Stimulated activated CD8-positive, alpha-beta memory T cell treated with anti-CD3 and anti-CD28 coated beads, Interleukin-2, amount 100 ng/mL, for 48 hours (primary cell): Measurements from ENCODE around the gene LYRM4.

Experiments
- DNase-seq, 2 donors: peaks; one replicate each; pipeline ENCODE4 v3.0.0-alpha.2; 2020; ENCODE audit warnings: low read depth in 2 of 2

The LYRM4 gene

DNA sequence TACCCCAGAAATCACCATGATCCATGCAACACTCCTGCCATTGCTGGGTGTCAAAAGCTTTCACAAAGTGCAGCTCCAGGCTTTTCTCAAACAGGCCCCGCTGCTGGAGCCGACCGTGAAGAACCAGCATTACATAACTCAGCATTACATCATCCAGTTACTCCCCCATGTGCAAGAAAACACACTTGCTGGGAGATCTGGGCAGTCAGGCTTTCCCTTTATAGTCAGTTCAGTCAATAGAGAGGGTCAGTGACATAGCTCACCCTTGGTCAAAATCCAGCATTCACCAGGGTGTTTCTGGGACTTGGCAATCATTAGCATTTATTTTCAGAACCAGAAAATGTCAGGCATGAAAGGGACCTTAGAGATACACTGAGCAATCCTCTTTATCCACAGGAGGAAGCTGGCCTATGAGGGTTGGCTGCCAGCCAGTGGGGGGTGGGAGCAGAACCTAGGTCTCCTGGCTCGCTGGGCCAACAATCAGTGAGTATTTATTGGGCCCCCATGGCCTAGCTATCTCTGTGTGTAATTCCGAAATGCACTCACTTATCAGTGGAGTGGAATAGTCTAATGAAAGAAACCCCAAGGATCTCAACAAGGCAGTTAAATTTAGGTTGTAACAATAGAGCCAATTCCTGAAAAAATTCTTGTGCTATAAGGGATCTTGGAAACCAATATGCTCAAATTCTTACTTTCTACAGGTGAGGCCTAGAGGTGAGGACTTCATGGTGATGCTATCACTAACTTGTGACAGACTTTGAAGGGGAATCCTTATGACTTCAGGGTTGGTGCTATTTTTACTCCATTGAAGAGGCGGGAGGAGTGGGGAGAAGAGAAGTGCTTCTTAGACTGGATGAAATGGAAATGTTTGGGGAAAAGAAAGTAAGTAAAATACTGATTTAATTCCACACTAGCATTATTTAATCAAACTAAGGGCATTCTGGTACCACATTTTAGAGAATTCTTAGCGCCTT, 54.6 kb downstream of the LYRM4 start:
- no peak for DNase-seq

DNA sequence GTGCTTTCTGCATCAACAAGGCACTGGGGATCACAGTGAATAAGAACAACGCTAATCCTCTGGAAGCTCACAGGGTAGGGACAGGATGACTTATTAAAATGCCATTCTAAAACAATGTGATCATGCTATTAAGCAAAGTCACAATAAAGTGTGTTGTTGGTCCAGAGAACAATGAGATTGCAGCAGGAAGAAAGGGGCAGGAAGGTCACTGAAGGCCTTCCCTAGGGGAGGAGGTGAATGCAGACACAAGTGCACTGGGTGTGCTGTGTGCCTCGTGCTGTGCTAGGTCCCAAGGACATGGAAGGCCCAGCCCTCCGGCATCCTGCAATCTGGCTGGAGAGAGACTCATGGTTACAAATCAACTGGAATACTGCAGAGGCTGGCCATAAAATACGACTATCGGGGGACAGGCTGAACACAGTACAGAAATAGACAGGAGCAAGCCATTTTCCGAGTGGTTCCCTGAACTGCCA, 55.7 kb downstream of the LYRM4 start:
- no peak for DNase-seq

DNA sequence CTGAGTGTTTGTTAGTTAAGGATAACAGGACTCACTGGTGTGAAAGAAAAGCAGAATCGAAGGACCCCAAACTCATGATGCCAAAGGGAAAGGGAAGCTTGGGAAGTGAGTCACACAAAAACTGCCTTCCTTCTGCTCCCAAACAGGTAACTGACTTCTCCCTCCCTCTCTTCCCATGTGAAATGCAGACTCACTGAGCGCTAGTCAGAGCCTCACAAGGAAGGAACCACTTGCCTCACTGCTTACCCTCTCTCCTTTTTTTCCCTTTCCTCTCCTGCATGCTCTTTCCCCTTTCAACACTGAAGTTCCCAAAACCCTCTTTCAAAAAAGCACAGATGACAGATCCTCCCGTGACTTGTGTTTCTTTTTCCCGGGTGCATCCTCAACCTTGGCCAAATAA, 56.4 kb downstream of the LYRM4 start:
- no peak for DNase-seq

DNA sequence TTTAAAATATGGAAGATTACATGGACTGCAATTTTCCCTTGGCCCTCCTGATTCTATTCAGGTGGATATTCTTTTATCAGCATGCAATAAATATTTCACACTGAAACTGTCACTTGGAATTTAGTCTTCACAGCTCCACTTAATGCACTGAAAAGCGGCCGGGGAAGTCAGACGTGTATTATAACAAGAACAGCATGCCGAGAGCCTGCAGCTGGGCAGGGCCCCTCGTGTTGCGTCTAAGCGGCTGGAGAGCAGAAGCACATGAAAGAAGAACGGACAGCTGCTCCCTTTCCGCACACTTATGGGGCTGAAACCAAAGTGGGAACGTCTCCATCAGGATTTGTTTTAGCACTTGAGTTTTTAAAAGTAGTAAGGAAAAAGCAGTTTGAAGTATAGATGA, 57.2 kb downstream of the LYRM4 start:
- no peak for DNase-seq

DNA sequence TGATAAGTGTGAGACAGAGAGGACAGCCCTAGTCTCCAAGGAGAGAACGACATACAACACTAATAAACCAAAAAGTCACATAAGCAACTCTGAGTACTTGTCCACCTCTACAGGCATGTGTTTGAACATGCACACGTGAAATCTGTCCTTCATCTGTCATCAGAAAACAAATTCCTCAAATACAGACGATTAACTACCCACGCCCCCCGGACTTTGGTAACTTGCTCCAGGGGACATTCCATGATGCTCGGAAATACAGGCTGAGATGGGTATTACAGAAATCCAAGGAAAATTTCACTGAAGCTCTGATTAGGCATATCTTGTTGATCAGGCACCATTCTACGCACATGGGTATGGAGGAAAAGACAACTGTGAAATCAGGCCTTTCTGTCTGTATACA, 57.8 kb downstream of the LYRM4 start:
- no peak for DNase-seq

DNA sequence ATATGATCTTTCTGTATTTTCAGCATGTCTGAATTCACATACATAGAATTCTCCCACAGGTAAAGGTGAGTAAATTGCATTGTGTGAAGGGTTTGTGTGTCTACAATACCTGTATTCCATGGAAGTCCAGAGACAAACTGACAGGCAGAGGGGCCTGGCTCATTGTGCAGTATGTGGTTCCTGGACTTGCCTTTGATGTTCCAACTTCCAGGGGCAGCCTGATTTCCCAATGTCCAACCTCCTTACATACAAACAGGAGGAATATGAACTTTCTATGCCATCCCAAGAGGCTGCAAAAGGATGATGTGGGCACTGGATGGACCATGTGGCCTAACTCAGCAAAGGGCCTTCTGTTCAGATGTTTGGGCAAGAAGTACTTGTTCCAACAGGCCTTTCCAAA, 58.5 kb downstream of the LYRM4 start:
- DNase-seq: no peak

DNA sequence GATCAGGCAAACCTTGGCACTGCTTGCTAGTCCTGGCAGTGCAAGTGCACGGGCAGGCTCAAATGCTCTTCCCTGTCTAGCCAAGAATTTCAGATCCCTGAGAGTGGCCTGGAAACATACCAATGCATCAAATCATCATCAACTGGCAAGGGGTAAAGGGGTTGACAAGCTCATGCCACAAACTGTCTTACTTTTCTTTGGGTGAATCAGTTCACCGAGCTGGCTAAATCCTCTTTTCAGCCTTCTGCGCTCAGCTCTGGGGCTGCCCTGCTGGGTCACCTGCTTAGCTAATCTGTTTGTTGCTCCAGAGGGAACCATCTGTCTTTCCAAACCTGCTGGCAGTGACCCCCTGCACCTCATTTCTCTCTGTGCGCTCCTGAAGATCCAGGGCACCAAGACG, 59.5 kb downstream of the LYRM4 start:
- DNase-seq: no peak

DNA sequence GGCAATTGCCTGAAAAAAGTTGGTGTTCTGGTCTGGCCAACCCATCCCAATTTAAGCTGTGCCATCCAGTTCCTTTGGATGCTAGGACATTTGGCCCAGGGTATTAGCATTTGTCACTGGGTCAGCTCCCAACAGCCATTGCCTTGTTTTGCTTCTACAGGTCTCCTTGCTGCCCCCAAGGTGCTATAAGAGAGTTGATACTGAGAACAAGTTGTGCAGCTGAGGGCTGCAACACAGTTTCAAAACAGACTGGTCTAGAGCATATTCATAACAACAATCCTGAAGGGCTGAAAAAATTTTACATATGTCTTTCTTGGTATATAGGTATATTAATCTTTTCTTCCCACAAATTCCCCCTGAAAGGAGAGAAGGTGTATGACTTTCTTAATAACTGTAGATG, 61.0 kb downstream of the LYRM4 start:
- no peak for DNase-seq

DNA sequence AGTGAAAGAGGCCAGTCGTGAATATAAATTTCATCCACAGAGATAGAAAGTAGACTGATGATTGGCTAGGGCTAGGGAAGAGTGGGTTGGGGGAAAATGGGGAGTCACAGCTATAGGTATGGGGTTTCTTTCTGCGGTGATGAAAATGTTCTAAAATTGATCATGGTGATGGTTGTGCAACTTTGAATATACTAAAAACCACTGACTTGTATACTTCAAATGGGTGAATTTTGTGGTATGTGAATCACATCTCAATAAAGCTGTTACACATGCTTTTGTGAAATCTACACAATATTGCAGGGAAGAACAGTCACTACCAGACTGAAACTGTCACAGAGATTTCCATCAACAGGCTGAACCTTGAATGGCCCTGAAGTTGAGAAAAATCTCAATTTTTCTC, 61.5 kb downstream of the LYRM4 start:
- DNase-seq: no peak

DNA sequence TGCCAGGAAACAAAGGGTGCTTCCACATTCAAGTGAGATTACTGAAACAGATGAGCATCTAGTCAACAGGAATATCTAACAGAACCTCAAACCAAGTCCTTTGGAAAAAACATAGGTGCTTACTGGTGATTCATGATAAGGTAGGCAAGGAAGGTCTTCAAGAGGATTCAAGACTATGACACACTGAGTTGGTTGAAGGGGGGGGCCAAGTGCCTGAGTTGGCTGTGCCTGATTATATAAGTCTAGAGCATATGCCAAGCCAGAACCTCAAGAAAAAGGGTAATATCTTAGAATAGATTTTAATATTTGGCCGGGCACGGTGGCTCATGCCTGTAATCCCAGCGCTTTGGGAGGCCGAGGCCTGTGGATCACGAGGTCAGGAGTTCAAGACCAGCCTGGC, 63.7 kb downstream of the LYRM4 start:
- no peak for DNase-seq

DNA sequence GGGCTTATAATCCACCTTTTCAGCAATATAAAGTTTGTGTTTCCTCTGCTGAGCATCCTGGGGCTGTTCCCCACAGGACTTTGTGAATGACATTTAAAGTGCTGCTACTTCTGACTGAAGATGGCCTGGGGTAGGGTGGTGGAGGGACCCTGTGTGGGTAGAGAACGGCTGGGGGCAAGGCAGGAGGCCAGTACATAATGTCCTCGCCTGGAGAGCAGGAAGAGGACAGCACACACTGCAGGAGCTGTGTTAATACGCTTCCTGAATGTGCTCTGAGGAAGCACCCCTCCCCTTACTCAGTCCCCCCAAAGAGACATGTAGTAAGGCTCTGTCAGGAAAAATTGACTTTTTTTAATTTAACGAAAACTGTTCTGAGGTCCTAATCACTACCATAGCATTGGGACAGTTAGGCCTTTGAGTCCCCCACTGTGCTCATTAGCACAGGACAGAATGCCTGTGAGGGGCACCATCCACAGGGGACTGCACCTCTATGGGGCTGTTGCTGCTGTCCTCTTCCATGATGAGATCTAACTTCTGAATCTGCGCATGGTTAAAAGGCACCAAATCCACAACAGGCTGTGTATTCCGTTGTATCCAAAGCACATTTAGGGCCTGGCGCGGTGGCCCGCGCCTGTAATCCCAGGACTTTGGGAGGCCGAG, 68.5 kb downstream of the LYRM4 start:
- DNase-seq: no peak

DNA sequence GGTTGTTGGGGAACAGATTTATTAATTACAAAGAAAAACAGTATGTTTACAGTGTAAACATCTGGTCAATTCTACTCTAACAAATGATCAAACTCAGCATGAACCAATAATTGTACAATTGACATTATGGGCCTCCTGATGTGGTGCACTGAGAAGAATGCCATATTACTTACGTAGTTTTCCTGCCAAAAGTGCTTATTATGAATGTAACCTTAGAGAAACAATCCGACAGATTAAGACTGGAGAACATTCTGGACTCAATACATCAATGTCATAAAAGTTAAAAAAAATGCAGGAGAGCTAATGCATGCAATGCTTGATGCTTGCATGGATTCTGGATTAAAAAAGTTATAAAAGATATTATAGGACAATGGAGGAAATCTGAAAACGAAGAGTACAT, 69.0 kb downstream of the LYRM4 start:
- no peak for DNase-seq

DNA sequence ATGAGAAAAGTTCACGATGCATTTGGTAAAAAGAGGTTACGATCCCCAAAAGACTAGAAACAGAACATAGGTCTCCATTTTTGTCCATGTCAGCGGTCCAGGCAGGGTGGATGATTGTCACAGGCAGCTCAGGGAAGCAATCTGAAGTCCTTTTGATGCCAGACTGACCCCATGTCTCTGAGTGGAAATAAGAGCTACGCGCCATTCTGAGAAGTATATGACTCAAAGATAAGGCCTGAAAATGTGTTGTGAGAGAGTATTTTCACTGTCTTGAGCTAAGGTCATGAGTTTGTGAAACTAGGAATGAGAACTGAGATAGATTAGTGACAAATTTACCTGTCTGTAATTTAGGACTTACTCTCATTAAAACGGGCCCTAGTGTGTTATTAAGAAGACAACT, 69.5 kb downstream of the LYRM4 start:
- no peak for DNase-seq

DNA sequence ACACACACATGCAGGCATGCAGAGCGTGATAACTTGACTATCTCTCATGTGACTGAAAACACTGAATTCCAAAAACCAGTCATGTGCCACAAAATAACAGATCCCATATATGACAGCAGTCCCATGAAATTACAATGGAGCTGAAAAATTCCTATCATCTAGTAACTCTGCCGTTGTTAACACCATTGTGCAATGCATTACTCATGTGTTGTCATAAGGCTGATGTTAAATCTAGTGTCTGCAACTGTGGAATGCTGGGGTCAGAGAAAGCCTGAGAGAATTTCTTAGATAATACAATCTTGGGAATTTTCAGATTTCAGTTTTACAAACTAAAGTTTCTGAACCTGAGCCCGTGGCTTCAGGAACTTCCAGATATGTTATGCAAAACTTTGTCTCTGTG, 70.2 kb downstream of the LYRM4 start:
- no peak for DNase-seq

DNA sequence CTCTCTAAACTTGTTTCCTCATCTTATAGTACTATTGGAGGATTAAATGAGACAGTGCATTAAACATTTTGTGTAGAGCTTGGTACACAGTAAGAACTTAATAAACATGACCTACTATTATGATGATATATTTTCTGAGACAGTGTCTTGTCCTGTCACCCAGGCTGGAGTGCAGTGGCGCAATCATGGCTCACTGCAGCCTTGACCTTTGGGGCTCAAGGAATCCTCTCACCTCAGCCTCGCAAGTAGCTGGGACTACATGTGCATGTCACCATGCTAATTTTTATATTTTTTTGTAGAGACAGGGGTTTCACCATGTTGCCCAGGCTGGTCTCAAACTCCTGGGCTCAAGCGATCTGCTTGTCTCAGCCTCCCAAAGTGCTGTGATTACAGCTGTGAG, 72.1 kb downstream of the LYRM4 start:
- no peak for DNase-seq

DNA sequence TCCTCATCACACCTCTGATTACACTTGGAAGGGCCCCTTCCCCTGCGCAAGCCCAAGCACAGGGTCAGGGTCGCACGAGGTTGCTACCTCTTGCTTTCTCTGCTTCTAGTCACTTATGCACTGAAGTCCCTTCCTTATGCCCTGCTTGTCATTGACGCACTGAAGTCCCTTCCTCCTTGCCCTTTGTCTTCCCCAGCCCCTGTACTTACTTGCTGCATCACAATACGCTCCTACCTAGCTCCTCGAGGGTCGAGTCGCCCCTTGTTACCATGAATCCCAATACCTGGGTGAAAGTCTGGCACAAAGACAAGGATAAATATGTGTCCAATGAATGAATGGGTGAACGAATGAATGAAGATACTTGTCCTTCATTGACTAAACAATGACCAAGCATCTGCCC, 75.9 kb downstream of the LYRM4 start:
- DNase-seq: no peak

DNA sequence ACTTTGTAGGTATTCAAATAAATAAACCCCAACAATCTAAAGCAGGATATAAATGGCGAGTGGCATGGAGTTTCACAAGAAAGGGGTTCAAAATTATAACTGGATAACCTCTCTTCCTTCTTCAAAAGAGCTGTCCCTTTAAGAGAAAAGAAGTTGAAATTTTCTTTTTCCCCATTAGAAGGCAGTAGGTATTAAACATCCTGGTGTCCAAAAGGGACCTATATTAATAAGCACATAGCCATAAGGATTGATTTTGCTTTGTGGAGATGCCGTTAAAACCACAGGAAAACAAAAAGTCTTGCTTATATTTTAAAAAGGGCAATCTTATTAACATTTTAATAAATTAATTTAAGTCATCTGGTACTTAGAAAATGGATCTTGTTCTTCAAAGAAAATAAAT, 76.5 kb downstream of the LYRM4 start:
- DNase-seq: no peak

DNA sequence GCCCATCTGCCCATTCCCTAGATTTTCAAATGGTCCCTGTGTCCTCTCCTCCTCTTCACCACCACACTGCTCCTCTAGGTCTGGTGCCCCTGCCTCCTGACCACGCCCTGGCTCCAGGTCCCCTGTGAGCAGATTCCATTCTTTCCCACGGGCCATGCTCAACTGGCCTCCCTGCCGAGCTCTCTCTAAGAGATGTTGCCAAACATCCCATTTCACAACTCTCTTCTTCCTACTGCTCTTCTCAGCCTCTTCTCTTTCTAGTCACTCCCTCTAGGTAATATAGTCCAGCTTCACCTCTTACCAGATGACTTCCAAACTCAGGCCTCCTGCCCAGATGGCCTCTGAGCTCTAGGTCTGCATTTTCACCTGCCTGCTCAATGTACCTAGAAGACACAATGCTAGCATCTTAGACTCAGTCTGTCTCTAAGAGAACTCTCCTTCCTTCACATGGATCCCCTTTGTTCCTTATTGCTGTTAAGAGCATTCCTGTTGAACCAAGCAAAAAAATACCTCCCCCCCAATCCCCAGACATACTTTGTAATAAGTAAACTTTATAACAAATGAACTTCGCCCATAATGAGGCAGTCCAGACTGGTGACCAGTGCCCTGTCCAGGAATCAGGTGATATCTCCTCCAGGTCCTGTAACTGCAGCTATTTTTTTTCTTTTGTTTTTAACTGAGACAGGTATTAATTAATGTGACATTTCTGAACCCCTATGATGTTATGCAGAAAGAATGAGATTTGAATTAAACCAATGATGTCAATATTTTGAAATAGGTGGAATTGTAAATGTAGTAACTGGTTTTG, 79.0 kb downstream of the LYRM4 start:
- DNase-seq: no peak

DNA sequence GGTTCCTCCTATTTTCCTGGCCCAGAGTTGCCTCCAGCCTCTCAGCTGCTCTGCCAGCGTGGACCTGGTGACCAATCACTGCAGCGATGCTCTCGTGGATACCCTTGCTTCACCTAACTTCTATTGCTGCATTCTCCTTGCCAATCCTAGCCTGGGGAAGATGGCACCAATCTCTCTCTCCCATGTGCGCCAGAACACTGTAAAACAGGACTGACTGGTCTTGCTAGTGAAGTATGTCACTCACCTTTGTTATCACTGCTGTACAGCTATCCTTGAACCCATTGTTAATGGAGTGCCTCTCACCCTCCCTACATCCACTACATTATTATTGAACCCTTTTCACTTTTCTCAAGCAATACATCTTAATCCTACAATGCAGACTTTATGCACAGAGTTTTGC, 80.1 kb downstream of the LYRM4 start:
- DNase-seq: no peak

DNA sequence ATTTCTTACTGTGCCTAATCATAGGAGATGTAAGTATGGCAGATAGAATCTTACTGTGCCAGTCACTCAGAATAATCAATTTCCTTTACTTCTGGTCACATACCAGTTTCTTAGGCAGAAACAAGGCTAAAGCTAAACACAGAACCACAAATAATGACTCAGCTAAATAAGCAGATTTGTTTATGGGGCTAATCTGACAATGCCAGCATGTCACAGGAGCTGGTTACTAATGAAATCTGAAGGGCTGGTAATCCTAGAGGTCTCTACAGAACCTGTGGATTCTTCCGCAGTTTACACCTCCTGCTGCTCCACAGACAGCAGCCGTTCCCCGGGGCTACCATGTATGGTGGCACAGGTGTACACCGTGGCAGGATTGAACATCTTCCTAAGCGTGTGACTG, 80.8 kb downstream of the LYRM4 start:
- no peak for DNase-seq

DNA sequence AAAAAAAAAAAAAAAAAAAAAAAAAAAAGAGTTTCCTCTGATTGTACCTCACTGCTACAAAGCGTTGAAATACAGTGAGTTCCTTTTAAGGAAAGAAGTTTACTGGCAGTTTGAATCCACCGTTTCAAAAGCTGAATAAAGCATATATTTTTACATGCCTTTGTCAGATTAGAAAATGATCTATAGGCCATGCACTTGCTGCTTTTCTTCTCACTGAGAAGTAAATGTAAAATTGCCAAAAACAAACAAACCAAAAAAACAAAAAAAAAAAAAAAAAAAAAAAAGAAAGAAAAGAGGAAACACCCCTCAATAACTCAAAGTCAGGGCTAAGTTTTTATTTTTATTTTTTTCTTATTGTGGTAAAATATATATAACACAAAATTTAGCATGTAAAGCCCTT, 81.9 kb downstream of the LYRM4 start:
- no peak for DNase-seq

DNA sequence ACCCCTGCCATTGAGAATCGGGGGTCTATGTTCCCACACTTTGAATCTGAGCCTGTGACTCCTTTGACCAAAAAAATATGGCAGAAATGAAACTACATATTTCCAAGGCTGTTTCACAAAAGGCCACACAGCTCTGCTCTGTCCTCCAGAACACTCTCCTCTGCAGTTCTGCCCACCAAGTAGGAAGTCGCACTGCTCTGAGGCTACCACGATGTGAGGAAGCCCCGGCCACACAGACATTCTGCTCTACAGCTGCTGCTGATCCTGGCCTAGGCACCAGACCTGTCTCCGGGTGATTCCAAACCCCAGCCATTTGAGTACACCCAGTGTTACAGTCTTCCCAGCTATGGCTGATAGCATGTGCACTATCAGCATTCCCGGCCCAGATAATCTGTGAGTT, 85.1 kb downstream of the LYRM4 start:
- DNase-seq: no peak
